ENCODE results near the gene PDE4A. TPM values are rescaled to one million over a fixed set of nuclear protein-coding genes. Genes with fewer than 3 reads are reported as not detected.

Gene PDE4A
- total and polyA plus RNA-seq, 10 of the 15 experiments (the other 5 are each of a cell fraction or from before 2014, with no cell fraction given) = 0.24 to 13.3 (median 4.9) TPM

GRCh38 chr19:10395436-10395835, 24.9 kb upstream of the PDE4A start:
- SMC1A ChIA-PET (ENCODE audit: uncharacterized antibody, unreplicated experiment) = no interaction called here
- in situ Hi-C loops (cut with MboI) (no loop called here), intact Hi-C loops (cut with micrococcal nuclease; ENCODE audit: unreplicated experiment) (no loop called here)
- ATAC-seq (no peak), DNase-seq (ENCODE audit: low read depth, low spot score) (no peak), FAIRE-seq (no peak)
- CTCF ChIA-PET = no interaction called here
- H3K36me3 ChIP-seq (ENCODE audit: control insufficient read depth in 2 of 2, insufficient read depth in 2 of 2, low read length in 1 of 2) = peaks cover 5 to 28% of the 10 kb centered on the region in 2 experiments; a peak in 3 of 4 replicates
- H3K79me2 ChIP-seq (ENCODE audit: control insufficient read depth, insufficient read depth, low read length) = peaks cover 22% of the 10 kb centered on the region
- no peak overlapping the region for H2AFZ ChIP-seq (ENCODE audit: control insufficient read depth, low read depth, low read length)
- RAD21 ChIA-PET (ENCODE audit: unreplicated experiment) = no interaction called here
- H3K27ac ChIP-seq (ENCODE audit: control insufficient read depth, insufficient read depth) = no peak overlapping the region
- no TSS peak for BruUV-seq (replicated peaks)
- no peak overlapping the region for H3K4me3 ChIP-seq
- H3K9me3 ChIP-seq (replicated peaks; ENCODE audit: control insufficient read depth, insufficient read depth, low read length) = no peaks in the 10 kb centered on the region
- no peak overlapping the region for H3K9ac ChIP-seq (ENCODE audit: control insufficient read depth, insufficient read depth, low read length)
- POLR2A ChIA-PET = no interaction called here
- H3K4me1 ChIP-seq (ENCODE audit: control insufficient read depth, insufficient read depth, low read length) = 0 out of 2 replicates have a peak, but pooled peaks cover 4% of the 10 kb centered on the region
- TF ChIP-seq NRF1 (conservative IDR thresholded peaks at IDR 0.05; ENCODE audit: low read depth, low read length) (no peak), MYC (IDR thresholded peaks at IDR 0.05; ENCODE audit: insufficient read depth, insufficient read length, insufficient replicate concordance, low read length, severe bottlenecking) (no peak)
- H3K27me3 ChIP-seq (replicated peaks in 1 of 2; ENCODE audit: control insufficient read depth in 2 of 2, insufficient read depth in 2 of 2, low read length in 1 of 2) = no peaks in the 10 kb centered on the region
- 96% methylated on average over 24 of the region's 26 CpGs for WGBS (ENCODE audit: insufficient coverage, insufficient replicate concordance, low lambda C conversion rate, missing lambda C conversion rate)
- no peaks in the 10 kb centered on the region for H4K20me1 ChIP-seq (ENCODE audit: control insufficient read depth, insufficient read depth)
- no peak overlapping the region for H3K4me2 ChIP-seq (ENCODE audit: control insufficient read depth, insufficient read depth)

- RAD21 ChIA-PET (ENCODE audit: unreplicated experiment) = no interaction called here
- peaks cover 6% of the 10 kb centered on the region for H3K4me1 ChIP-seq (ENCODE audit: control insufficient read depth, insufficient read depth, low read length)
- H3K9me3 ChIP-seq (replicated peaks; ENCODE audit: control insufficient read depth, insufficient read depth, low read length) = no peaks in the 10 kb centered on the region
- H3K27ac ChIP-seq (ENCODE audit: control insufficient read depth, insufficient read depth) = no peak overlapping the region
- WGBS (ENCODE audit: insufficient coverage, insufficient replicate concordance, low lambda C conversion rate, missing lambda C conversion rate) = 98% methylated on average over 7 of the region's 24 CpGs
- CTCF ChIA-PET = interaction anchor here (28.5 kb wide), 1 partner anchor 29 kb away, joined by 1053 read pairs; the partner anchor contains the start of gene PDE4A
- BruUV-seq (replicated peaks) = no TSS peak
- intact Hi-C loops (cut with micrococcal nuclease; ENCODE audit: unreplicated experiment) = no loop called here
- TF ChIP-seq FOXM1 (IDR thresholded peaks at IDR 0.05; ENCODE audit: low read depth, low read length) = no peak
- no peak for TF ChIP-seq EZH2 (IDR thresholded peaks at IDR 0.05; ENCODE audit: borderline replicate concordance, control insufficient read depth, low read depth, low read length)
- ATAC-seq (no peak), FAIRE-seq (no peak), DNase-seq (ENCODE audit: low read depth, low spot score) (no peak)
- no peaks in the 10 kb centered on the region for H3K27me3 ChIP-seq (replicated peaks in 1 of 2; ENCODE audit: control insufficient read depth in 2 of 2, insufficient read depth in 2 of 2, low read length in 1 of 2)
- POLR2A ChIA-PET = no interaction called here
- H3K79me2 ChIP-seq (ENCODE audit: control insufficient read depth, insufficient read depth, low read length) = peaks cover 26% of the 10 kb centered on the region
- in situ Hi-C loops (cut with MboI) = no loop called here
- H3K4me3 ChIP-seq = no peak overlapping the region
- H4K20me1 ChIP-seq (ENCODE audit: control insufficient read depth, insufficient read depth) = 0 out of 2 replicates have a peak, but pooled peaks cover under 1% of the 10 kb centered on the region
- SMC1A ChIA-PET (ENCODE audit: uncharacterized antibody, unreplicated experiment) = interaction anchor here (0.6 kb wide), 1 partner anchor 159 kb away, joined by 3 read pairs; no protein-coding TSS in a partner anchor
- H3K36me3 ChIP-seq (ENCODE audit: control insufficient read depth in 2 of 2, insufficient read depth in 2 of 2, low read length in 1 of 2) = peaks cover 7 to 27% of the 10 kb centered on the region in 2 experiments
- H2AFZ ChIP-seq (ENCODE audit: control insufficient read depth, low read depth, low read length) = no peak overlapping the region
- H3K9ac ChIP-seq (ENCODE audit: control insufficient read depth, insufficient read depth, low read length) = no peak overlapping the region
- no peak overlapping the region for H3K4me2 ChIP-seq (ENCODE audit: control insufficient read depth, insufficient read depth)
Observed at GRCh38 chr19:10395917-10396316, 24.4 kb upstream of the PDE4A start.

Data from GM12878 (cell line).